GM06990 (cell line): ENCODE measurements around the gene PEX14.

Source experiments
- DNase-seq: peaks from one replicate; pipeline ENCODE4 v3.0.0-alpha.2; 2011; ENCODE audit not compliant: insufficient read length; ENCODE audit errors: extremely low read depth
- H3K27me3 ChIP-seq: replicated peaks from 2 replicates; pipeline ENCODE4 v1.6.0; 2011; ENCODE audit warnings: low read length; ENCODE audit not compliant: control insufficient read depth, insufficient read depth
- H3K36me3 ChIP-seq: 2 replicates; pipeline ENCODE4 v1.5.1; 2011; ENCODE audit warnings: low read length; ENCODE audit not compliant: control insufficient read depth, insufficient read depth
- H3K4me3 ChIP-seq: replicated peaks from 2 replicates; pipeline ENCODE4 v1.5.1; 2011; ENCODE audit warnings: low read depth, mild to moderate bottlenecking, control low read depth, low read length
- TF ChIP-seq, protein P1 (sequence below): IDR thresholded peaks from 2 replicates; pipeline ENCODE4 v1.5.1; 2011; ENCODE audit warnings: low read length, control low read depth, mild to moderate bottlenecking, inconsistent platforms; ENCODE audit not compliant: insufficient read depth, poor library complexity, severe bottlenecking

The PEX14 gene

DNA sequence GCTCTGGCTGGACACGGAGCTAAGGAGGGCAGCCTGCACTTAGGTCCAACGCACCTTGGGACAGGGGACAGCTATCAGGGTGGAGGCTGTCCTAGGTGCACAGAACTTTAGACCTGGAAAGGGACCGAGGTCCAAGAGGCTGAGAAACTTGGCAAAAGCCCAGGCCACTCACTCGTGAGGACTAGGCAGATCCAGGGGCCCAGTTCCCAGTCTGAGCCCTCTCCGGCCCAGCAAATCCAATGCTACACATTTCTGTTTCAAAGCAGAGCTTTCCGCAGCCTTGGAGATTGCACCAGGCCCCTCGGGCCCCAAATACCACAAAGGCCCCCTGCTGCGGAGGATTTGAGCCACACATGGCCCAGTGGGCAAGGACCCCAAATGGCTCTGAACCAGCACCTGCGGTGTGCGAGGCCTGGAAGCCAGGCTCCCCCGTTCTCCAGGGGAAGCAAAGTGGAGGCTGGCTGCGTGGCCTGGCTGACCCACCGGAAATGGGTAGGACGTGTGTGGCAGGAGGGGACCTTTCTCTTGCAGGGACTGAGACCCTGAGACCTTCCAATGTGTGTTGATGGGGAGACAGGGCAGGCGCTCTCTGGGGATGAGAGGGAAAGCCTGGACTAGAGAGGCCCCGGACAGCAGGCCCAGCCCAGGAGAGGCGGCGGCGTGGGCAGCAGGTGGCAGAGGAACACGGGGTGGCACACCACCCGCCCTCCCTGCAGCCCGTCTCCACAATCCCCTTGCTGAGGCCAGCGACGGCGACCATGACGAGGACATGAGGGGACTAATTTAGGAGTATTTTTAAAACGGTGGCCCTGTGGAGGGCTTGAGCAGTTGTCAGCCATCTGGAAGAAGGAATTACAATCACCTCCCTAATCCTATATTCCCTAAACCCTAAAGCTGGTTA, 203.0 kb downstream of the PEX14 start:
- no peaks in the 10 kb centered on the region for H3K27me3 ChIP-seq
- TF ChIP-seq, protein P1, sequence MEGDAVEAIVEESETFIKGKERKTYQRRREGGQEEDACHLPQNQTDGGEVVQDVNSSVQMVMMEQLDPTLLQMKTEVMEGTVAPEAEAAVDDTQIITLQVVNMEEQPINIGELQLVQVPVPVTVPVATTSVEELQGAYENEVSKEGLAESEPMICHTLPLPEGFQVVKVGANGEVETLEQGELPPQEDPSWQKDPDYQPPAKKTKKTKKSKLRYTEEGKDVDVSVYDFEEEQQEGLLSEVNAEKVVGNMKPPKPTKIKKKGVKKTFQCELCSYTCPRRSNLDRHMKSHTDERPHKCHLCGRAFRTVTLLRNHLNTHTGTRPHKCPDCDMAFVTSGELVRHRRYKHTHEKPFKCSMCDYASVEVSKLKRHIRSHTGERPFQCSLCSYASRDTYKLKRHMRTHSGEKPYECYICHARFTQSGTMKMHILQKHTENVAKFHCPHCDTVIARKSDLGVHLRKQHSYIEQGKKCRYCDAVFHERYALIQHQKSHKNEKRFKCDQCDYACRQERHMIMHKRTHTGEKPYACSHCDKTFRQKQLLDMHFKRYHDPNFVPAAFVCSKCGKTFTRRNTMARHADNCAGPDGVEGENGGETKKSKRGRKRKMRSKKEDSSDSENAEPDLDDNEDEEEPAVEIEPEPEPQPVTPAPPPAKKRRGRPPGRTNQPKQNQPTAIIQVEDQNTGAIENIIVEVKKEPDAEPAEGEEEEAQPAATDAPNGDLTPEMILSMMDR = no peak

DNA sequence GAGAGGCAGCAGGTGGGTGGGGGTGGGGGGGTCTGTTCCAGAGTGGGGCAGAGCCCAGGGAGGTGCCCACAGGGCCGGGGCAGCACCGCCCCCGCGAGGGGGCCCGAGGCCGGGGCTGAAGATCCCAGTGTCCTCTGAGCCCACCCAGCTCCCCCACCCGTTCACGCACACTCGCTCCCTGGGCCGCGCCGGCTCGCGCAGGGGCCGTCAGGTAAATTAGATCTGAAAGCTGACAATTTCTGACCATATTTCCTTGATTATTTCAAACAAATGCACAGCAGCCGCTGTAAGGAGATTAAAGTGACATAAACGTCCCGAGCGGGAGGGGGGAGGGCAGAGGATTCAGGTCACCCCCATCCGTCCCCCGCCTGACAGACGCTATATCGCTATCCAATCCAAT, 203.7 kb downstream of the PEX14 start:
- H3K36me3 ChIP-seq = no peaks in the 10 kb centered on the region
- no peaks in the 10 kb centered on the region for H3K27me3 ChIP-seq
- no peak for DNase-seq
- TF ChIP-seq, protein P1 = no peak
- no peak overlapping the region for H3K4me3 ChIP-seq

More for the DNA sequence above, 203.0 kb downstream of the PEX14 start:
- no peak for DNase-seq
- H3K4me3 ChIP-seq = no peak overlapping the region
- no peaks in the 10 kb centered on the region for H3K36me3 ChIP-seq

DNA sequence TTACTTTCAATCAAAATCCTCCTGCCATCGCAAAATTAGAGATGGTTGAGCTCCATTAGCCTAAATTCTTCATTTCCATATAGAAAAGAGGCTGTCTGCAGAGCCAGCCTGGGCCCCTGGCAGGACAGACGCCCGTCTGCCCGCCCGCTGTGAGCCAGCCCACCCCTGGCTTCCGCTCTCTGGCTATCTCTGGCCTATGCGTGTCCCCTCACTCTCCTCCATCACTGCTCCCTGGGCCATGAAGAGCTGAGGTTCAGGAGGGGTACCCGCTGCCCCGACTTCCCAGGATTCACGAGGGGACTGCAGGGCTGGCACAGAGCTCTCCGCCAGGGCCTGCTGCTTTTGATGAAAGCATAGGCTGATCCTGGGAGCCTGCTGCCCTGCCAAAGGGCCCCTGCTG, 204.1 kb downstream of the PEX14 start:
- Histone ChIP-seq H3K36me3 (no peaks in the 10 kb centered on the region), H3K27me3 (no peaks in the 10 kb centered on the region), H3K4me3 (no peak overlapping the region)
- DNase-seq = no peak
- TF ChIP-seq, protein P1 = no peak

DNA sequence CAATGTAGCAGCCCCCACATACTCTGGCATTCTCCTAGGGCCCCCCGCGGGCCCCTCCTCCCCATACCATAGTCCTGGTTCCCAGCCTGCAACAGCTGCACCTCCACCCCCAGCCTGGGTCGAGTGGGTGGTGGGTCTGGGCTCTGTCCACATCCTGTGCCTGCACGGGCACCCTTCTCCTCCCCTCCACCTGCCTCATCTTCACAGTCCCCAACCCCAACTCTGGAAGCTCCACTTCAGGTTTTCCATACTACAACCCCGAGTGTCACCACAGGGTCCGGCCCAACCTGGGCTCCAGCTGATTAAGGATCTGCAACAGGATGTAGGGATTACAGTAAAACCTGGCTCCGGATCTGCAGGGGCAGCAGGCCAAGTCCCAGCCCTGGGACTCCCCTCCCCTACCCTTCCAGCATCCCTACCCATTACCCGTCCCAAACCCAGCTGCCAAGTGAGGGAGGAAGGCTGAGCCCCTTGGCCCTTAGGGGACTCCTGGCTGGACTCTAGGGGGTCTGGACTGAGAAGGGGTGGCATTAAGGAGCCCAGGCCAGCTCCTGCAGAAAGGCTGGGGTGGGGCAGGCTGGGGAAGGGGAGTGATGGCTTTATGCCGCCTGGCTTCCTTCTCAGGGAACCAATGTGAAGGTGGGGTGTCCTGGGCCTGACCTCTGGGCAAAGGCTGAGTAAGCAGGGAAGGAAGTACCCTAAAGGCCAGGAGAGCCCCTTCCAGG, 204.9 kb downstream of the PEX14 start:
- H3K27me3 ChIP-seq = no peaks in the 10 kb centered on the region
- DNase-seq = no peak
- TF ChIP-seq, protein P1 = no peak
- no peaks in the 10 kb centered on the region for H3K36me3 ChIP-seq
- H3K4me3 ChIP-seq = no peak overlapping the region
